Neutrophil (primary cell): ENCODE data around the gene TMEM205.

Experiments used
- H3K27ac ChIP-seq: fragments of 200-600 bp; sonication (generic); 2 replicates; pipeline ENCODE4 v1.5.1; 2016; ENCODE audit warnings: mild to moderate bottlenecking, moderate library complexity
- H3K27me3 ChIP-seq: fragments of 200-600 bp; sonication (generic); 2 replicates; pipeline ENCODE4 v1.6.0; 2016; ENCODE audit warnings: mild to moderate bottlenecking
- H3K36me3 ChIP-seq: fragments of 200-600 bp; sonication (generic); 2 replicates; pipeline ENCODE4 v1.5.1; 2017
- H3K4me1 ChIP-seq, 2 experiments: fragments of 200-600 bp in 1 of 2; sonication (generic) in 1 of 2; 1 replicate in 1 of 2; 2 replicates in 1 of 2; pipeline versions ENCODE4 v1.5.1 to v1.6.1; 2013 to 2016; ENCODE audit warnings: low read depth in 1 of 2, low read length in 1 of 2, mild to moderate bottlenecking in 1 of 2, moderate library complexity in 1 of 2; ENCODE audit not compliant: control insufficient read depth in 1 of 2, insufficient read depth in 1 of 2
- H3K4me3 ChIP-seq, 2 experiments: fragments of 200-600 bp in 1 of 2; sonication (generic) in 1 of 2; 1 replicate in 1 of 2; 2 replicates in 1 of 2; pipeline ENCODE4 v1.5.1; 2013 to 2016; ENCODE audit warnings: low read depth in 1 of 2, low read length in 1 of 2, mild to moderate bottlenecking in 1 of 2, moderate library complexity in 1 of 2
- H3K9me3 ChIP-seq: fragments of 200-600 bp; sonication (generic); 2 replicates; pipeline ENCODE4 v1.5.1; 2016
- TF ChIP-seq, protein P1 (sequence below): fragments of 200-600 bp; sonication (generic); IDR thresholded peaks from 2 replicates; pipeline ENCODE4 v1.5.1; 2016; ENCODE audit warnings: antibody characterized with exemption

Gene TMEM205

DNA sequence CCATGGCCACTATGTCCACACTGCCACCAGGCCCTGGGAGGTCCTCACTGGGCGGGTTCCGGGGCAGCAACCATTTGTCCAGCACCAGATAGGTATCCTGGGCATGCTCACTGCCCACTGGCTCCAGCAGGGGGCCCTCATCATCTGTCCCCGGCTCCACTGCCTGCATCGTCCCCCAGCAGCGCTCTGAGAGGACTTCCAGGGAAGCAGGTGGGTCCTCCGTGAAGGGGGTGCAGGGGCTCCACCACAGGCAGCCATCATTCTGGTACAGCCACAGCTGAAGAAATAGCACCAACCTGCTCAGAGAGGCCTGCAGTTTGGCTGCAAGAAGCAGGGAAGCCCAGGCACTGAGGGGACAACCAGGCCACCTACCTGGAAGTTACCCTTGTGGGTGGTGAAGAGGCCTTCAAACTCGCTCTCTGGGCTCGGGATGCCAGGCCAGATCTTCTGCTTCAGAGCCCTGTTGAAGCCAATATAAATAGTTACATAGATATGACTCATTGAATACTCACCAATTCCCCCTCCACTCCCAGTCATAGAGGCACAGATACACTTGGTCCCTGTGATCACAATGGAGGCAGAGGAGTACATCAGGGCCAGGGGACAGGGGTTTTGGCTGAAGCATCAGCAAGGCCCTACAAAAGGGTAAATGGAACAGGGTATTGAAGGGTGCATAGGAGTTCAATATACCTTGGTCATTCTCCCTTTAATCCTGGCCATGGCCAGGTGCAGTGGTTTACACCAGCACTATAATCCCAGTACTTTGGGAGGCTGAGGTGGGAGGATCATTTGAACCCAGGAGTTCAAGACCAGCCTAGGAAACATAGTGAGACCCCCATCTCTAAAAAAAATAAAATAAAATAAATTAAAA lies 32.5 kb upstream of the TMEM205 start:
- no peaks in the 10 kb centered on the region for H3K9me3 ChIP-seq
- peak overlapping the region; percentile 95 for H3K27ac ChIP-seq
- no peak overlapping the region for H3K4me3 ChIP-seq
- H3K27me3 ChIP-seq = peaks cover 5% of the 10 kb centered on the region
- TF ChIP-seq, protein P1, sequence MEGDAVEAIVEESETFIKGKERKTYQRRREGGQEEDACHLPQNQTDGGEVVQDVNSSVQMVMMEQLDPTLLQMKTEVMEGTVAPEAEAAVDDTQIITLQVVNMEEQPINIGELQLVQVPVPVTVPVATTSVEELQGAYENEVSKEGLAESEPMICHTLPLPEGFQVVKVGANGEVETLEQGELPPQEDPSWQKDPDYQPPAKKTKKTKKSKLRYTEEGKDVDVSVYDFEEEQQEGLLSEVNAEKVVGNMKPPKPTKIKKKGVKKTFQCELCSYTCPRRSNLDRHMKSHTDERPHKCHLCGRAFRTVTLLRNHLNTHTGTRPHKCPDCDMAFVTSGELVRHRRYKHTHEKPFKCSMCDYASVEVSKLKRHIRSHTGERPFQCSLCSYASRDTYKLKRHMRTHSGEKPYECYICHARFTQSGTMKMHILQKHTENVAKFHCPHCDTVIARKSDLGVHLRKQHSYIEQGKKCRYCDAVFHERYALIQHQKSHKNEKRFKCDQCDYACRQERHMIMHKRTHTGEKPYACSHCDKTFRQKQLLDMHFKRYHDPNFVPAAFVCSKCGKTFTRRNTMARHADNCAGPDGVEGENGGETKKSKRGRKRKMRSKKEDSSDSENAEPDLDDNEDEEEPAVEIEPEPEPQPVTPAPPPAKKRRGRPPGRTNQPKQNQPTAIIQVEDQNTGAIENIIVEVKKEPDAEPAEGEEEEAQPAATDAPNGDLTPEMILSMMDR = peak; percentile 34
- H3K36me3 ChIP-seq = peaks cover 15% of the 10 kb centered on the region
- peaks cover 88 to 91% of the 10 kb centered on the region in 2 experiments for H3K4me1 ChIP-seq

DNA sequence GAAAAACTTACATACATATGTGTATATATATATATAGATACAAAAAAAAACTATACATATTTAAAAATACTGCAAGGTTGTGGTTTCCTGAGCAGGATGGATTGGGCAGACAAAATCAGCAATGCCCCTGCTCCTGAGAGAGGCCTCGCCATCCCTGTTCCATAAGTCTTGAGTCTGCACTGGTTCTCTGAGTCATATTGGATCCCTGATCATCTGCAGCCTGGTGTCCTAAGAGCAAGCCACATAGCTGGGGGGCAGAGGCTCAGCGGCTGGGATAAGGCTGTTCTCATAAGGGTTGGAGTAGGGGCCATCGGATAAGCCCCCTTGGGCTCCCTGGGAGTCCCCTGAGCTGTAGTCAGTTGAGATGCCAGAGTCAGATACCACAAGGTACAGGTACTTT lies 31.7 kb upstream of the TMEM205 start:
- TF ChIP-seq, protein P1 = no peak
- H3K4me1 ChIP-seq = peaks cover 81 to 87% of the 10 kb centered on the region in 2 experiments
- no peaks in the 10 kb centered on the region for H3K27me3 ChIP-seq
- peaks cover 15% of the 10 kb centered on the region for H3K36me3 ChIP-seq
- peak overlapping the region; percentile 95 for H3K27ac ChIP-seq
- no peaks in the 10 kb centered on the region for H3K9me3 ChIP-seq
- no peak overlapping the region for H3K4me3 ChIP-seq

DNA sequence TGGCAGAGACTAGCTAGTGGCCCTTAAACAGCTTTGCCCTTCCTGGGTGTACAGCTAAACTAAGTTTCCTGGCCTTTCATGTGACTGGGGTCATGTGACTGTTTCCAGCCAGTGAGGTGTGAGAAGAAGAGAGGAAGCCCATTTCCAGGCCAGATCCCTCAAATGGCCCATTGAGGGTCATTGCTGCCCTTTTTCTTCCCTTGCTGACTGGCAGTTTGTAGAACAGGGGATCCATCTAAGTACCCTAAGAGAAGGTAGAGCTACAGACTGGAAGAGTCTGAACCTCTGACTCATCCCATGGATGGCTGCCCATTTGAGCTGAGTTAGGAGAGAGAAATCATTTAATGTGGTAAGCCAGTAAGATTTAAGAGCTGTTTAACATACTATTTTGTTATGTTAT lies 31.2 kb upstream of the TMEM205 start:
- Histone ChIP-seq H3K27ac (peak overlapping the region; percentile 95), H3K4me3 (peak overlapping the region; percentile 84 to 93), H3K36me3 (peaks cover 15% of the 10 kb centered on the region), H3K27me3 (no peaks in the 10 kb centered on the region), H3K9me3 (no peaks in the 10 kb centered on the region), H3K4me1 (peaks cover 76 to 82% of the 10 kb centered on the region in 2 experiments)
- TF ChIP-seq, protein P1 = no peak

DNA sequence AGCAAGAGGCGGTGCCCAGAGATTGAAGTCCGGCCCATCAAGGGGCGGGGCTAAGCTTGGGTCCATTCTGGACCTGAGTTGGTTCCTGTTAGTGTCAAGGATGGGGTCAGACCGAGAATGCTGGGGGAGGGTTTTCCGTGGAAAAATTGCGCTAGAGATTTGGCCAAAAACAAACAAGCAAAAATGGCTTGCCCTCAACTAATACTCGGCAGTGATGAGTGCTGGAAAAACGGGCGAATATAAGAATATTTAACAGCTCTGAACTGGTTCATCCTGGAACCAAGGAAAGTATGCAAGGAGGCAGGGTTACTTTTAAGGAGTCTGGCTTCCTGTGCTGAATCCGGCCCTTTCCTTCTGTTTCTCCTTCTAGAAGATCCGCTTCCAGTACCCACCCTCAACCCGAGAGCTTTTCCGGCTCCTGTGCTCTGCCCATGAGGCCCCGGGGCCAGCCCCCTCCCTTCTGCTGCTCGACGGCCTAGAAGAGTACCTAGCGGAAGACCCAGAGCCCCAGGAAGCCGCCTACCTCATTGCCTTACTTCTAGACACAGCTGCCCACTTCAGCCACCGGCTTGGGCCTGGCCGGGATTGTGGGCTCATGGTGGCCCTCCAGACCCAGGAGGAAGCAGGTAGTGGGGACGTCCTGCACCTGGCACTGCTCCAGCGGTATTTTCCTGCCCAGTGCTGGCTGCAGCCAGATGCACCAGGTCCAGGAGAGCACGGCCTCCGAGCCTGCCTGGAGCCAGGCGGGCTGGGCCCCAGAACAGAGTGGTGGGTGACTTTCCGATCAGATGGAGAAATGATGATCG lies 29.3 kb upstream of the TMEM205 start:
- Histone ChIP-seq H3K9me3 (no peaks in the 10 kb centered on the region), H3K36me3 (peaks cover 15% of the 10 kb centered on the region), H3K4me3 (peak overlapping the region; percentile 84 to 93), H3K27me3 (no peaks in the 10 kb centered on the region), H3K4me1 (peaks cover 58 to 67% of the 10 kb centered on the region in 2 experiments), H3K27ac (peak overlapping the region; percentile 95)
- TF ChIP-seq, protein P1 = no peak

DNA sequence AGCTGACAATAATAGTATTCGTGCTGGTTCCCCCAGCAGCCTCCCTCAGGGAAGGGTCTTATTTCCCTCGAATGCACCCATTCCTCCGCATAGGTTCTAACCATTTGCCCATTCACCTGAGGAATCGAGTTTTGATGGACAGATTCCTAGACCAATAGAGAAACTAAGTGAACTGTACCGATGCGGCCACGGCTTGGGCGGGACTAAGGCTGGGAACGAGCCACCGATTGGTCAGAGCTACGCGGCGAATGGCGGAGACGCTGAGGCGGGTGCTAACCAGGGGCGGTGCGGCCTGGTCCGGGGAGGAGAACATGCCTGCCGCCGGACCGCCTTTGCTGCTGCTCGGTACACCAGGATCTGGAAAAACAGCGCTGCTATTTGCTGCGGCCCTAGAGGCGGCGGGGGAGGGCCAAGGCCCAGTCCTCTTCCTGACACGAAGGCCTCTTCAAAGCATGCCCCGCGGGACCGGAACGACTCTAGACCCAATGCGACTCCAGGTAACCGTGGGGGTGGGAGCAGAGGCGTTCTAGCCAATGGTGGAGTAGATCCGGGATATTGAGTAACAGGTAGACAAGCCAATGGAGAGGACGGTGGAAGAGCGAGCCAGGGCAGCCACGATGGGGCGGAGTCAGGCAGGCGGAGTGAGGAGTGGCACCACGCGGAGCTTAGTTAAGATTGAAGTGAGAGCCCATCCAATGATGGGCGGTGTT lies 28.5 kb upstream of the TMEM205 start, which contains the start of gene SWSAP1:
TSS of gene SWSAP1 (plus strand) at position 234 of the 710 bp plus-strand sequence. CDS start at position 249, 15 bp downstream.
- Histone ChIP-seq H3K27ac (peak within 1 kb of the TSS; percentile 95), H3K27me3 (no peaks in the 10 kb centered on the region), H3K4me1 (peaks cover 51 to 59% of the 10 kb centered on the region in 2 experiments), H3K9me3 (no peaks in the 10 kb centered on the region), H3K36me3 (peaks cover 15% of the 10 kb centered on the region), H3K4me3 (peak within 1 kb of the TSS; percentile 84 to 93)
- TF ChIP-seq, protein P1 = no peak
